AG09319 (cell line): ENCODE measurements around the gene CLEC7A.

Source experiments
- DNase-seq: peaks from one replicate; pipeline ENCODE4 v3.0.0-alpha.2; 2010; ENCODE audit warnings: low read depth; ENCODE audit errors: extremely low read depth
- TF ChIP-seq, protein P1 (sequence below): IDR thresholded peaks from 2 replicates; pipeline ENCODE4 v1.5.1; 2011; ENCODE audit warnings: low read depth, mild to moderate bottlenecking, inconsistent platforms, low read length, moderate library complexity

Gene CLEC7A

DNA sequence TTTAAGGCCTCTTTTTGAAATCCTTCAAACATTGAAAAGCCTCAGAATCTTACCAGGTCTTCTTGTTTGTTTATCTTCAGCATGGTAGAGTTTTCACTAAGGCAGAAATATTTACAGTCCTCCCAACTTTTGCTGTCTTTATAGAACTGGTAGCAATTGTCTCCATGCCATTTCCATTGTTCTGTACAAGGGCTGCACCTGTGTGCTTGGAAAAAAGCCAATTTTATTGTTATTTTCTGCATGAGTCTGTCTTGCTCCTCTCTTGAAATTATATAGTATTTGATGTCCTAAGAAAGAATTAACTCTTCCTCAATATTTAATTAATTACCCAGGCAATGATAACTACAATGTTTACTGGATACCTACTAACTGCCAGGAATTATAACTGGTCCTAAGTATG lies 54.5 kb downstream of the CLEC7A start:
- TF ChIP-seq, protein P1, sequence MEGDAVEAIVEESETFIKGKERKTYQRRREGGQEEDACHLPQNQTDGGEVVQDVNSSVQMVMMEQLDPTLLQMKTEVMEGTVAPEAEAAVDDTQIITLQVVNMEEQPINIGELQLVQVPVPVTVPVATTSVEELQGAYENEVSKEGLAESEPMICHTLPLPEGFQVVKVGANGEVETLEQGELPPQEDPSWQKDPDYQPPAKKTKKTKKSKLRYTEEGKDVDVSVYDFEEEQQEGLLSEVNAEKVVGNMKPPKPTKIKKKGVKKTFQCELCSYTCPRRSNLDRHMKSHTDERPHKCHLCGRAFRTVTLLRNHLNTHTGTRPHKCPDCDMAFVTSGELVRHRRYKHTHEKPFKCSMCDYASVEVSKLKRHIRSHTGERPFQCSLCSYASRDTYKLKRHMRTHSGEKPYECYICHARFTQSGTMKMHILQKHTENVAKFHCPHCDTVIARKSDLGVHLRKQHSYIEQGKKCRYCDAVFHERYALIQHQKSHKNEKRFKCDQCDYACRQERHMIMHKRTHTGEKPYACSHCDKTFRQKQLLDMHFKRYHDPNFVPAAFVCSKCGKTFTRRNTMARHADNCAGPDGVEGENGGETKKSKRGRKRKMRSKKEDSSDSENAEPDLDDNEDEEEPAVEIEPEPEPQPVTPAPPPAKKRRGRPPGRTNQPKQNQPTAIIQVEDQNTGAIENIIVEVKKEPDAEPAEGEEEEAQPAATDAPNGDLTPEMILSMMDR: no peak
- DNase-seq: no peak

GRCh38 chr12:10073261-10073660 lies 56.7 kb downstream of the CLEC7A start:
- DNase-seq: no peak
- TF ChIP-seq, protein P1: no peak

- DNase-seq: no peak
- TF ChIP-seq, protein P1: no peak
These were observed 57.9 kb downstream of the CLEC7A start for GRCh38 chr12:10072131-10072530.

DNA sequence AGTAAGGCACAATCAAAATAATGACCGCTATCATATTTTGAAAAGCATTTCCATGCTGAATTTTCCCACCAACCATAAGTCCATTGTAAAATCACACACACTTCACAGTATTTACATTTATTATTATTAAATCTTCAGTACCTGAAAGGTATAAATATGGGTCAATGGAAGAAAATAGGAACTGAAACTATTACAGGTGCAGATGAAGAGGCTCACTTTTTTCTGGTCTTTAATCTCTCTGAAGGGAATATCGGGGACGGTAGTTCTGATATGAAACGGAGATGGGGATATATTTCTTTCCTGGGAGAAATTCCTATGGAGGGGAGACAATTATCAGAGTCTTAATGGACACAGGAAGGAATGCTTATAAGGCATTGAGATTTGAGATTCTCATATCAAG lies 59.6 kb downstream of the CLEC7A start:
- TF ChIP-seq, protein P1: no peak
- DNase-seq: no peak

DNA sequence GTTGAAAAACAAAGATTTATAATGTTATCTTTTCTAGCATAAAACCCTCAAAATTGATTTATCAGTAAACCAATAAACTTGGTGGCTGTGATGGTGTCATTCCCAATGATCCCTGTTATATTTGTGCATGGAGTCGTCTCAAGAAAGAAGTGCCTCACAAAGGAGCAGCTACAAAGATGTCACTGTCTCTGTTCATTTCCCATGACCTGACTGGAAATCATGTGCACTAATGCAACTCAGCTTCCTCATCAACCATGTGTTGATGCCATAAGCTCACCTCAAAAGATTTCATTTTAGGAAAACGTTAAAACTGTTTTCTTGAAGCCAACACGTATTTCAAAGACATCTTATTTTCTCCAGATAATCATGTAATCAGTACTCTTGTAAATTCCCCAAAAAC lies 60.0 kb downstream of the CLEC7A start:
- no peak for DNase-seq
- TF ChIP-seq, protein P1: no peak

- TF ChIP-seq, protein P1: no peak
- no peak for DNase-seq
These were observed 60.9 kb downstream of the CLEC7A start for GRCh38 chr12:10069099-10069498.

DNA sequence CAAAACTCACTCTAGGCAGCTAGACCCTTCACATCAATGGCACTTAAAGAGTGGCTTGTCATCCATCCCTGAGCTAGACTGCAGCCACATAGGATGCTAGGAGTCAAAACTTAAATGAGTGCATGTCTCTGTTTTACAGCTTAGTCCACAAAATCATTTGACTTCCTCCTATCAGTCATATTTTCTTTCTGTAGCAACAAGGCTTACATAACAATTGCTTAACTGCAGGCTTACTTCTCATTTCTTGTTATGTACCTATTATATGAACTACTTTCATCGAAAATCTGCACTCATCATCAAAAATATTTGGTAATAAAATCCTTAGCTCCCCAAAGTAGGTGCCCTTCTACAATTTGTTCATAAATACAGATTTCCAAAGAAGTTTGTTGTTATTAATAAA lies 61.4 kb downstream of the CLEC7A start:
- TF ChIP-seq, protein P1: no peak
- no peak for DNase-seq
